Smooth muscle cell (in vitro differentiated cells): ENCODE measurements around the gene SLC35F4. TPM values are rescaled to one million over a fixed set of nuclear protein-coding genes. Genes with fewer than 3 reads are reported as not detected.

Experiments
- DNase-seq: peaks from one replicate; lab custom pipeline; 2025; ENCODE audit not compliant: unreplicated experiment; lab: John Stamatoyannopoulos, UW
- H2AFZ ChIP-seq: fragments of 200-600 bp; sonication (generic); 2 replicates; pipeline ENCODE4 v1.6.0; 2016; ENCODE audit warnings: antibody characterized with exemption, low read depth, mild to moderate bottlenecking
- H3F3A ChIP-seq: fragments of 200-600 bp; sonication (generic); 2 replicates; pipeline ENCODE4 v1.6.0; 2017; ENCODE audit warnings: antibody characterized with exemption, low read depth
- H3K27ac ChIP-seq: fragments of 200-600 bp; sonication (generic); 2 replicates; pipeline ENCODE4 v1.5.1; 2016; ENCODE audit warnings: low read depth, mild to moderate bottlenecking
- H3K27me3 ChIP-seq: fragments of 200-600 bp; sonication (generic); 2 replicates; pipeline ENCODE4 v1.6.1; 2016; ENCODE audit warnings: low read depth, mild to moderate bottlenecking
- H3K36me3 ChIP-seq: fragments of 200-600 bp; sonication (generic); 2 replicates; pipeline ENCODE4 v1.5.1; 2016; ENCODE audit warnings: low read depth
- H3K4me1 ChIP-seq: fragments of 200-600 bp; sonication (generic); 2 replicates; pipeline ENCODE4 v1.5.1; 2016; ENCODE audit warnings: low read depth
- H3K4me2 ChIP-seq: fragments of 200-600 bp; sonication (generic); 2 replicates; pipeline ENCODE4 v1.6.0; 2016; ENCODE audit warnings: mild to moderate bottlenecking
- H3K4me3 ChIP-seq: fragments of 200-600 bp; sonication (generic); 2 replicates; pipeline ENCODE4 v1.5.1; 2016; ENCODE audit warnings: mild to moderate bottlenecking
- H3K79me2 ChIP-seq: fragments of 200-600 bp; sonication (generic); 2 replicates; pipeline ENCODE4 v1.6.0; 2016; ENCODE audit warnings: low read depth, mild to moderate bottlenecking
- H3K9ac ChIP-seq: fragments of 200-600 bp; sonication (generic); 2 replicates; pipeline ENCODE4 v1.6.0; 2016; ENCODE audit warnings: low read depth
- H3K9me3 ChIP-seq: fragments of 200-600 bp; sonication (generic); replicated peaks from 2 replicates; pipeline ENCODE4 v1.5.1; 2016; ENCODE audit warnings: low read depth
- H4K20me1 ChIP-seq: fragments of 200-600 bp; sonication (generic); 2 replicates; pipeline ENCODE4 v1.6.0; 2016; ENCODE audit warnings: low read depth
- WGBS: methylation state at CpG from one replicate; pipeline ENCODE4 v1.1.7; 2016; ENCODE audit warnings: low lambda C conversion rate; 5-methylcytosine and 5-hydroxymethylcytosine counted together
- polyA plus RNA-seq: library from polyadenylated mRNA; unstranded; fragments of >200 nt; fragmentation: Nextera tagmentation; extraction: Ambion mirVana; gene quantifications from 2 replicates; pipeline ENCODE4 v1.2.1, GENCODE V29; 2016
- total RNA-seq: library from RNA; depleted of rRNA; stranded (reverse); fragments of >200 nt; gene quantifications from 2 replicates; pipeline ENCODE4 v1.2.3, GENCODE V29; 2014
- TF ChIP-seq, protein P1 (sequence below): fragments of 200-600 bp; sonication (generic); IDR thresholded peaks from 2 replicates; pipeline ENCODE4 v1.5.1; 2017; ENCODE audit warnings: borderline replicate concordance, mild to moderate bottlenecking, antibody characterized with exemption; ENCODE audit not compliant: insufficient read depth, poor library complexity, severe bottlenecking

SLC35F4 gene
- total and polyA plus RNA-seq, 2 experiments from 2014 or later = not detected

DNA sequence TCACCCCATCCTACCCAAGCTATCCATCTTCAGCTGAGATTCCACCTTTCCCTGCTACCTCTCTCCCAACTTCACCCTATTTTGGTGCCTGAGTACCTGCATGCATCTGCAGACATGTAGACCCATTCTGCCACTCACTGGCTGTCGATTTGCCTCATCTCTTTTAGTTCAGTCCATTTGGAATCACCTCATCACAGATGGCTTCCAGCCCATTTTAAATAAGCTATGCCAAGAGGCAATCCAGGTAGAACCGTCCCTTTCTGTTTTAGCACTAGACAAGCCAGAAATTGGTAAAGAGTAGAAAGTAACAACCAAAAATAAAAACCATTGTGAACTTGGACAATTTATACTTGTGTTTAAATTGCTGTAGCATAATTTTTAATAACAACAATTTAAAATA is 11.3 kb downstream of the SLC35F4 start:
- peaks cover 1% of the 10 kb centered on the region for H3K27me3 ChIP-seq
- H3K4me2 ChIP-seq = no peak overlapping the region
- H3F3A ChIP-seq = no peaks in the 10 kb centered on the region
- H3K4me3 ChIP-seq = no peak overlapping the region
- TF ChIP-seq, protein P1, sequence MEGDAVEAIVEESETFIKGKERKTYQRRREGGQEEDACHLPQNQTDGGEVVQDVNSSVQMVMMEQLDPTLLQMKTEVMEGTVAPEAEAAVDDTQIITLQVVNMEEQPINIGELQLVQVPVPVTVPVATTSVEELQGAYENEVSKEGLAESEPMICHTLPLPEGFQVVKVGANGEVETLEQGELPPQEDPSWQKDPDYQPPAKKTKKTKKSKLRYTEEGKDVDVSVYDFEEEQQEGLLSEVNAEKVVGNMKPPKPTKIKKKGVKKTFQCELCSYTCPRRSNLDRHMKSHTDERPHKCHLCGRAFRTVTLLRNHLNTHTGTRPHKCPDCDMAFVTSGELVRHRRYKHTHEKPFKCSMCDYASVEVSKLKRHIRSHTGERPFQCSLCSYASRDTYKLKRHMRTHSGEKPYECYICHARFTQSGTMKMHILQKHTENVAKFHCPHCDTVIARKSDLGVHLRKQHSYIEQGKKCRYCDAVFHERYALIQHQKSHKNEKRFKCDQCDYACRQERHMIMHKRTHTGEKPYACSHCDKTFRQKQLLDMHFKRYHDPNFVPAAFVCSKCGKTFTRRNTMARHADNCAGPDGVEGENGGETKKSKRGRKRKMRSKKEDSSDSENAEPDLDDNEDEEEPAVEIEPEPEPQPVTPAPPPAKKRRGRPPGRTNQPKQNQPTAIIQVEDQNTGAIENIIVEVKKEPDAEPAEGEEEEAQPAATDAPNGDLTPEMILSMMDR = no peak
- no peaks in the 10 kb centered on the region for H3K79me2 ChIP-seq
- 82% methylated on average over 2 of the region's 2 CpGs for WGBS
- H4K20me1 ChIP-seq = no peaks in the 10 kb centered on the region
- no peaks in the 10 kb centered on the region for H3K4me1 ChIP-seq
- no peak overlapping the region for H3K9ac ChIP-seq
- no peak for DNase-seq
- H3K36me3 ChIP-seq = no peaks in the 10 kb centered on the region
- H3K27ac ChIP-seq = no peak overlapping the region
- no peaks in the 10 kb centered on the region for H3K9me3 ChIP-seq
- H2AFZ ChIP-seq = no peak overlapping the region

DNA sequence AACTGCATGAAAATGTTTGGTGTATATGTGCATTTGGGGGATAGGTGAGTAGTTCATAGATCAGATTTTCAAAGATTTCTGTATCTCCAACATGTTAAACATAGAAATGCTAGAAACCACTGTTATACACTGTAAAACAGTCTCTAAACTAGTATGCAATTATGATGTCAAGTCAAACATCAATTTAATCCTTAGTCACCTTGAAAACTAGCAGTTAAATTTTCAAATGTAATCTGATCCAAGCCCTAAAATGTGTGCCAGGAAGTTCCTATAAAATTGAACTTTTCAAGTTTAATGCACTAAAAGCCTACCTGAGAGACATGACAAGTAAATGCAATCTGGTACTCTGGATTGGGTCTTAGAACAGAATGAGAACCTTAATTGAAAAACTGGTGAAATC is 14.5 kb downstream of the SLC35F4 start:
- DNase-seq = no peak
- no peaks in the 10 kb centered on the region for H3K4me1 ChIP-seq
- H3K4me2 ChIP-seq = no peak overlapping the region
- H3F3A ChIP-seq = no peaks in the 10 kb centered on the region
- H3K79me2 ChIP-seq = no peaks in the 10 kb centered on the region
- no peak overlapping the region for H3K9ac ChIP-seq
- no peaks in the 10 kb centered on the region for H4K20me1 ChIP-seq
- H3K36me3 ChIP-seq = no peaks in the 10 kb centered on the region
- no peak overlapping the region for H3K4me3 ChIP-seq
- TF ChIP-seq, protein P1 = no peak
- H2AFZ ChIP-seq = no peak overlapping the region
- H3K27me3 ChIP-seq = no peaks in the 10 kb centered on the region
- no peaks in the 10 kb centered on the region for H3K9me3 ChIP-seq
- H3K27ac ChIP-seq = no peak overlapping the region

DNA sequence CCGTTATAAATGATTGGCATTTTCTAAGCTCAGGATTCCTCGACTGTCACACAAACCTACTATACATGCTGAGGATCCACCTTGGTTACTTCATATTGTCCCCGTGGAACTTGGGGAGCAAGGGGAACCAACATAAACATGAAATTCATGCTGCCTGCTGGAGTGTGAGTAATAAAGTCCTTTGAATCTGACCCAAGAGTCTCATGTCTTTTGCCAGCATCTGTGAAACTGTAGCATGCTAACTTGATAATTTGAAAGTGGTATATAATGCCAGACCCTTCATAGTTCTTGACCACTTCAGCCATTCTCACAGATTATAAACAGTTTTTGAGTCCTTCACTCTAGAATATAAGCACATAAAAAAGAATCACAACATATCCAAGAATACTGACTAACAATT is 17.1 kb downstream of the SLC35F4 start:
- Histone ChIP-seq H3K4me1 (no peaks in the 10 kb centered on the region), H3K9ac (no peak overlapping the region), H3K27me3 (no peaks in the 10 kb centered on the region), H2AFZ (no peak overlapping the region), H3K9me3 (no peaks in the 10 kb centered on the region), H3K36me3 (no peaks in the 10 kb centered on the region), H3K4me3 (no peak overlapping the region), H3K4me2 (no peak overlapping the region), H3K79me2 (no peaks in the 10 kb centered on the region), H3K27ac (no peak overlapping the region), H3F3A (no peaks in the 10 kb centered on the region), H4K20me1 (no peaks in the 10 kb centered on the region)
- WGBS = 79% methylated on average over 3 of the region's 3 CpGs
- no peak for DNase-seq
- TF ChIP-seq, protein P1 = no peak

GRCh38 chr14:57848353-57848752 is 17.5 kb downstream of the SLC35F4 start:
- H3K4me1 ChIP-seq = no peaks in the 10 kb centered on the region
- H3K4me2 ChIP-seq = no peak overlapping the region
- TF ChIP-seq, protein P1 = no peak
- no peak overlapping the region for H2AFZ ChIP-seq
- no peak overlapping the region for H3K9ac ChIP-seq
- H3K36me3 ChIP-seq = no peaks in the 10 kb centered on the region
- H3K79me2 ChIP-seq = no peaks in the 10 kb centered on the region
- H3K9me3 ChIP-seq = no peaks in the 10 kb centered on the region
- no peaks in the 10 kb centered on the region for H3K27me3 ChIP-seq
- no peaks in the 10 kb centered on the region for H3F3A ChIP-seq
- 83% methylated on average over 4 of the region's 4 CpGs for WGBS
- no peak overlapping the region for H3K4me3 ChIP-seq
- H3K27ac ChIP-seq = no peak overlapping the region
- H4K20me1 ChIP-seq = no peaks in the 10 kb centered on the region
- DNase-seq = no peak
